Keratinocyte (primary cell): ENCODE measurements around the gene C16orf90.

Experiments used
- CTCF ChIP-seq, 3 experiments: IDR thresholded peaks in 1 of 3; conservative IDR thresholded peaks in 1 of 3; optimal IDR thresholded peaks in 1 of 3; 2 replicates in 2 of 3; 3 replicates in 1 of 3; pipeline versions ENCODE3 to v1.5.1; 2011; ENCODE audit warnings: low read length in 3 of 3, mild to moderate bottlenecking in 3 of 3, moderate library complexity in 2 of 3, control low read depth in 1 of 3, inconsistent platforms in 1 of 3; ENCODE audit not compliant: insufficient read depth in 2 of 3; ENCODE audit errors: extremely low read depth in 1 of 3
- EZH2 ChIP-seq: IDR thresholded peaks from one replicate; pipeline ENCODE4 v1.6.1; 2012; ENCODE audit warnings: inconsistent platforms, mild to moderate bottlenecking, low read length, moderate library complexity

GRCh38 chr16:3487521-3488410, 7.5 kb downstream of the C16orf90 start:
- TF ChIP-seq CTCF (optimal IDR thresholded peaks at IDR 0.05 in 1 of 3, IDR thresholded peaks at IDR 0.05 in 1 of 3, conservative IDR thresholded peaks at IDR 0.05 in 1 of 3; ENCODE audit: extremely low read depth in 1 of 3, insufficient read depth in 2 of 3, low read length in 3 of 3) (no peak), EZH2 (no peak)
